Vagina (tissue), 2 donors: Measurements from ENCODE around the gene LPIN1. TPM values are rescaled to one million over a fixed set of nuclear protein-coding genes. Genes with fewer than 3 reads are reported as not detected.

ENCODE experiments used
- DNase-seq, 2 donors: peaks; one replicate each; pipeline ENCODE4 v3.0.0-alpha.2; 2017; ENCODE audit errors: extremely low spot score in 2 of 2
- H3K27ac ChIP-seq: fragments of 200-600 bp; sonication (generic); one replicate; pipeline ENCODE4 v1.5.1; 2019
- H3K27me3 ChIP-seq: fragments of 200-600 bp; sonication (generic); one replicate; pipeline ENCODE4 v1.5.1; 2019
- H3K36me3 ChIP-seq, 2 donors: fragments of 200-600 bp; sonication (generic); one replicate each; pipeline ENCODE4 v1.5.1; 2017 to 2019
- H3K4me1 ChIP-seq: fragments of 200-600 bp; sonication (generic); one replicate; pipeline ENCODE4 v1.5.1; 2019
- H3K4me3 ChIP-seq, 2 donors: fragments of 200-600 bp; sonication (generic); 1 replicate in 1 of 2; 2 replicates in 1 of 2; pipeline ENCODE4 v1.5.1; 2016 to 2019
- H3K9me3 ChIP-seq: fragments of 200-600 bp; sonication (generic); one replicate; pipeline ENCODE4 v1.5.1; 2019
- POLR2A ChIP-seq, 2 donors: fragments of 450-650 bp; IDR thresholded peaks; one replicate each; pipeline ENCODE4 v1.6.1; 2017; ENCODE audit warnings: antibody characterized with exemption in 2 of 2, mild to moderate bottlenecking in 2 of 2, moderate library complexity in 2 of 2
- POLR2AphosphoS5 ChIP-seq, 2 donors: sonication (generic); formaldehyde crosslinking; IDR thresholded peaks; one replicate each; pipeline ENCODE4 v1.9.0; 2017; ENCODE audit warnings: antibody characterized with exemption in 2 of 2, mild to moderate bottlenecking in 2 of 2, low read depth in 1 of 2; ENCODE audit not compliant: insufficient read depth in 1 of 2
- intact Hi-C: fragments of 100-400 bp; cut with DNase I; formaldehyde crosslinking; loops from one replicate; pipeline ENCODE4 v1.15.1; 2023
- total RNA-seq: library from RNA; depleted of rRNA; stranded (reverse); fragments of >200 nt; gene quantifications from one replicate; pipeline ENCODE4 v1.2.3, GENCODE V29; 2016
- TF ChIP-seq, protein P1 (sequence below), 3 experiments: fragments of 450-650 bp in 2 of 3; fragments of 200-600 bp in 1 of 3; sonication (generic) in 1 of 3; IDR thresholded peaks; one replicate each; pipeline ENCODE4 v1.5.1; 2017 to 2019; ENCODE audit warnings: antibody characterized with exemption in 3 of 3, mild to moderate bottlenecking in 2 of 3, moderate library complexity in 2 of 3

The LPIN1 gene
- total RNA-seq, 1 donor from 2014 or later, result 67.5 TPM

- Histone ChIP-seq H3K9me3 (no peaks in the 10 kb centered on the region), H3K4me3 (no peak overlapping the region), H3K4me1 (no peaks in the 10 kb centered on the region), H3K27me3 (no peaks in the 10 kb centered on the region), H3K36me3 (no peaks in the 10 kb centered on the region), H3K27ac (peak overlapping the region; percentile 30)
- peak in 1 of 2 donors; percentile 97 for DNase-seq
- TF ChIP-seq POLR2A (IDR thresholded peaks at IDR 0.05) (no peak), POLR2AphosphoS5 (IDR thresholded peaks at IDR 0.05; ENCODE audit: insufficient read depth in 1 of 2, low read depth in 1 of 2) (peak; percentile 54 to 68)
- TF ChIP-seq, protein P1, sequence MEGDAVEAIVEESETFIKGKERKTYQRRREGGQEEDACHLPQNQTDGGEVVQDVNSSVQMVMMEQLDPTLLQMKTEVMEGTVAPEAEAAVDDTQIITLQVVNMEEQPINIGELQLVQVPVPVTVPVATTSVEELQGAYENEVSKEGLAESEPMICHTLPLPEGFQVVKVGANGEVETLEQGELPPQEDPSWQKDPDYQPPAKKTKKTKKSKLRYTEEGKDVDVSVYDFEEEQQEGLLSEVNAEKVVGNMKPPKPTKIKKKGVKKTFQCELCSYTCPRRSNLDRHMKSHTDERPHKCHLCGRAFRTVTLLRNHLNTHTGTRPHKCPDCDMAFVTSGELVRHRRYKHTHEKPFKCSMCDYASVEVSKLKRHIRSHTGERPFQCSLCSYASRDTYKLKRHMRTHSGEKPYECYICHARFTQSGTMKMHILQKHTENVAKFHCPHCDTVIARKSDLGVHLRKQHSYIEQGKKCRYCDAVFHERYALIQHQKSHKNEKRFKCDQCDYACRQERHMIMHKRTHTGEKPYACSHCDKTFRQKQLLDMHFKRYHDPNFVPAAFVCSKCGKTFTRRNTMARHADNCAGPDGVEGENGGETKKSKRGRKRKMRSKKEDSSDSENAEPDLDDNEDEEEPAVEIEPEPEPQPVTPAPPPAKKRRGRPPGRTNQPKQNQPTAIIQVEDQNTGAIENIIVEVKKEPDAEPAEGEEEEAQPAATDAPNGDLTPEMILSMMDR (IDR thresholded peaks at IDR 0.05), result peak in 1 of 3 experiments; percentile 31
- intact Hi-C loops, result no loop called here
Measured at GRCh38 chr2:11738589-11739436, 7.6 kb upstream of the LPIN1 start.

- no peaks in the 10 kb centered on the region for H3K27me3 ChIP-seq
- intact Hi-C loops, result loop anchor here (5.0 kb wide), 1 partner anchor 42 kb away; no protein-coding TSS in a partner anchor
Measured at GRCh38 chr2:11740723-11741122, 5.7 kb upstream of the LPIN1 start.

DNA sequence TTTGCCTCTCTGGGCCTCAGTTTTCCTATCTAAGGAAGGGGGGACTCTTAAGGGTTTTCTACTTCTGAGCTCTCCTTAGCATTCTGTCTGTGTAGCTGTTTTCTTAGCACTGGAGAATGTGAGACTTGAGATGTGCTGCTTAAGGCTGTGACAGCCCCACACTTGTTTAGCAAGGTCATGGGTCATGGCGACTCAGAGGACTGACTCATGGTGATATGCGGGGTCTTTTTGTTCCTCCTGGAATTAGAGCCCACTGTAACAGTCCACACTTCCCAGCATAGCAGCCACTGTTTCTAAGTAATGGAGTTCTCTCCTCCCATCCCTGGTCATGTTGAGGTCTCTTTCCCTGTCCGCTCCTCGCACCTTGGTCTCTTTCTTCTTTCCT is 4.1 kb upstream of the LPIN1 start:
- no peaks in the 10 kb centered on the region for H3K9me3 ChIP-seq
- TF ChIP-seq, protein P1 (IDR thresholded peaks at IDR 0.05), result no peak
- TF ChIP-seq POLR2A (IDR thresholded peaks at IDR 0.05), result no peak
- TF ChIP-seq POLR2AphosphoS5 (IDR thresholded peaks at IDR 0.05; ENCODE audit: insufficient read depth in 1 of 2, low read depth in 1 of 2), result no peak
- no peak overlapping the region for H3K27ac ChIP-seq
- H3K36me3 ChIP-seq, result no peaks in the 10 kb centered on the region
- intact Hi-C loops, result loop anchor here (5.0 kb wide), 1 partner anchor 40 kb away; no protein-coding TSS in a partner anchor
- H3K4me3 ChIP-seq, result no peak overlapping the region
- no peaks in the 10 kb centered on the region for H3K27me3 ChIP-seq
- DNase-seq, result no peak
- peaks cover 26% of the 10 kb centered on the region for H3K4me1 ChIP-seq

More at GRCh38 chr2:11740723-11741122, 5.7 kb upstream of the LPIN1 start:
- Histone ChIP-seq H3K27ac (no peak overlapping the region), H3K9me3 (no peaks in the 10 kb centered on the region), H3K36me3 (no peaks in the 10 kb centered on the region), H3K4me1 (peaks cover 16% of the 10 kb centered on the region), H3K4me3 (no peak overlapping the region)
- no peak for DNase-seq
- no peak for TF ChIP-seq POLR2A (IDR thresholded peaks at IDR 0.05)
- no peak for TF ChIP-seq POLR2AphosphoS5 (IDR thresholded peaks at IDR 0.05; ENCODE audit: insufficient read depth in 1 of 2, low read depth in 1 of 2)
- TF ChIP-seq, protein P1 (IDR thresholded peaks at IDR 0.05), result no peak

GRCh38 chr2:11742702-11743357 is 3.6 kb upstream of the LPIN1 start:
- peaks cover 32% of the 10 kb centered on the region for H3K4me1 ChIP-seq
- intact Hi-C loops, result loop anchor here (5.0 kb wide), 1 partner anchor 39 kb away; no protein-coding TSS in a partner anchor
- TF ChIP-seq POLR2AphosphoS5 (IDR thresholded peaks at IDR 0.05; ENCODE audit: insufficient read depth in 1 of 2, low read depth in 1 of 2) (no peak), POLR2A (IDR thresholded peaks at IDR 0.05) (no peak)
- TF ChIP-seq, protein P1 (IDR thresholded peaks at IDR 0.05), result no peak

More at GRCh38 chr2:11742702-11743357, 3.6 kb upstream of the LPIN1 start:
- H3K9me3 ChIP-seq, result no peaks in the 10 kb centered on the region
- no peak overlapping the region for H3K4me3 ChIP-seq
- H3K27me3 ChIP-seq, result no peaks in the 10 kb centered on the region
- H3K36me3 ChIP-seq, result no peaks in the 10 kb centered on the region
- no peak overlapping the region for H3K27ac ChIP-seq
- DNase-seq, result no peak
